HG03103 (cell line): Measurements from ENCODE around the gene ATXN7L1.

Source experiments
- ATAC-seq: cut with Tn5 transposase; IDR thresholded peaks from one replicate; pipeline ENCODE4 v1.9.1; 2021; ENCODE audit warnings: low read depth; ENCODE audit not compliant: unreplicated experiment

The ATXN7L1 gene

DNA sequence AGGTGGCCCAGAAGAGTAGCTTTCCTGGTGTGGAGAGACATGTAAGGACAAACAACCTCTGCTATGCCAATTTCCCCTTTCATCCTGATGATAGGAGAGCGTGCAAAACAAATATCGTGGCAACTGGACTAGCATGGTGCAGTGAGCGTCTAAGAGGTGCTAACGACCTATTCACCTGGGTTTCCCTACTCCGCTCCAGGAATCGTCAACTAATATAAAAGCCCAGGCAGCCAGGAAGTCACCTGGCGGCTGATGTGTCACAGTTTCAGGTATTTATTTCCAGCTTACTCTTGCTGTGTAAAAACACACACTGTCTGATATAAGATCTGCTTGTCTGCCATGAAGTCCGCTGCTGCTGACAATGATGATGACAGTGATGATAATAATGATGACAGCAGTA lies 238.6 kb downstream of the ATXN7L1 start:
- ATAC-seq: no peak

- no peak for ATAC-seq
These were observed 239.4 kb downstream of the ATXN7L1 start for GRCh38 chr7:105636982-105637381.

GRCh38 chr7:105635197-105635596 lies 241.2 kb downstream of the ATXN7L1 start:
- no peak for ATAC-seq

- no peak for ATAC-seq
These were observed 250.4 kb downstream of the ATXN7L1 start for GRCh38 chr7:105625986-105626385.

DNA sequence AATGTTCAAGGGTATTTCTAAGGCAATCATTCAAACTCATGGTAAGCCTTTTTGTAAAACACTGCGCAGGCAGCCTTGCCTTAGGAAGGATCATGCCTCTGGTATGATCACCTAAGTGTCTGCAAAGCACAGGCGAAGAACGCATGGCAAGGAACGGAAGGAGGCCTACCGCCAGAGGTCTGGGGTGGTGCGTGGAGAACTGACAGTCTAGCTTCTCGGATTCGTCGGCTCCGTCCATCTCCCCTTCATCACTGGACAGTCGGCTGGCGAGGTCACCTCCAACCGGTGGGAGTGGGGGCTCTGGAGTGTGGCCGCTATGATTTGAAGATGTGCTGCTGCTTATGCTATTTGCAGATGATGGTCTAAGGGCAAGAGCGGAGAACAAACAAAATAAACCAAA lies 252.5 kb downstream of the ATXN7L1 start:
- no peak for ATAC-seq

GRCh38 chr7:105623378-105623777 lies 253.0 kb downstream of the ATXN7L1 start:
- ATAC-seq: no peak

DNA sequence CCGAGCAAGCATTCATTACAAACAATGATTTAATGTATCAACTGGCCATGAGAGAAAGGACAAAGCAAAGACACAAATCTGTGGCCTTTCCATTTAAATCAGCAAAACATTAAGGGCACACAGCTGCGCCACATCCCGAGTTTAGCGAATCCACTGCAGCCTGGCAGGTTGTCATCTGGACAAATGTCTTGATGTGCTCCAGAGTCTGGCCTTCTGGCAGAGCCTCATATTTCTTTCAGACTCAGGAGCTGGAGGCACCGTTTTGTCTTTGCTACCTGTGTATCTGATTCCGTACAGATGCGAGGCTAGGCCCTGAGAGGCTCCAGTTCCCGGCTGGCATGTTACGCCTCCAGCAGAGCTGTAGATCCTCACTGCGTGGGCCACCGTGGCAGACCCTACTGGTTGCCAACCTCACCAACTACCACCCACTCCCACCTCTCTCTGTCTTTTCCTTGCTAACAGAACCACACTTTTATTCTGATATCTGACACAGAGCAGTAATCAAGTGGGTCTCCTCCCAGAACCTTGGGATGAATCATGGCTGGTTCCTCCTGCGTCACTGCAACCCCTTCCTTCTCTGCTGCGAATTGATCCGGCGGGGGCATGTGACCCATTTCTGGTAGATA lies 254.2 kb downstream of the ATXN7L1 start:
- no peak for ATAC-seq

DNA sequence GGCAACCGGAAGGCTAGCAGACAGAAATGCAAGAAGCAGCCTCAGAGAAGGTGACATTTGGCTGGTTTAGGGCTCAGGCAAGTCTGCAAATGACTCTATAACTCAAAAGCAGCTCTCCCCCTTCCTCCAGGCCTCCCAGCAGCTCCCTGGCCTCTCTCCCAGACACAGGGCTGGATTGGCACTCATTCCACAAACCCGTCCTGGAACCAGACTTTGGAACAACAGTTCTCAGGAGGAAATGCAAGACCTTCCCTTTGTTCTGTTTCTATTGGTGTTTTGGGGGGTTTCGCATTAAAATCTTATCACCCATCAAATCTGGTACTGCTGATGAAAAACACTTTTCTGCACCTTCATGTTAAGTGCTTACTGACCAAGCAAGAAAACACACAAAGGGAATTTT lies 254.8 kb downstream of the ATXN7L1 start:
- ATAC-seq: no peak

DNA sequence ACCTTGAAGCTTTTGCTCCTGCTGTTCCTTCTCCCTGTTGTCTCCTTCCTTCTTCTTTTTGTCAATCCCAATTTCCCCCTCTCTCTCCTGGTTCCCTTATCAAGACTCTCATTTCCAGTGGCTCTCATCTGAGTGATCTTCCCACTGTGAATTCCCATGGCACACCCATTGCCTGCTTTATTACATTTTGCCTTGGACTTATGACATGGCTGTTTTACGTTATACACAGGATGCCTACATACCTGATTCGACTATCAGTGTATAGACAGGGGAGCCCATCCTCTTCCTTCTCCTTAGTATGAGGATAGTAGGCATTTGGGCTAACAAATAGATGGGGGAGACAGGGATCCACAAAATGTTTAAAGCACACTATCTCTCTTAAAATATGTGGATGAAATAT lies 255.2 kb downstream of the ATXN7L1 start:
- ATAC-seq: no peak

DNA sequence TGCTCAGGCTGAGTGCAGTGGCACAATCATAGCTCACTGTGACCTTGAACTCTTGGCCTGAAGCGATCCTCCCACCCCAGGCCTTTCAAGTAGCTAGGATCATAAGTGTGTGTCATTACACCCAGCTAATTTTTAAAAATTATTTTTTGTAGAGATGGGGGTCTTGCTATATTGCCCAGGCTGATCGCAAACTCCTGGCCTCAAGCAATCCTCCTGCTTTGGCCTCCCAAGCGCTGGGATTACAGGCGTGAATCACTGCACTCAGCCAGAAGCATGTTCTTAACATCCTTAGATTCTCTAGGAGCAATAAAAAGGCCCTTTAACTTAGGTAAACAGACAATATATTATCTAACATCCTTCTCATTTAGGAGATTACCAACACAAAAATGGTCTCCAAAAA lies 256.8 kb downstream of the ATXN7L1 start:
- no peak for ATAC-seq

DNA sequence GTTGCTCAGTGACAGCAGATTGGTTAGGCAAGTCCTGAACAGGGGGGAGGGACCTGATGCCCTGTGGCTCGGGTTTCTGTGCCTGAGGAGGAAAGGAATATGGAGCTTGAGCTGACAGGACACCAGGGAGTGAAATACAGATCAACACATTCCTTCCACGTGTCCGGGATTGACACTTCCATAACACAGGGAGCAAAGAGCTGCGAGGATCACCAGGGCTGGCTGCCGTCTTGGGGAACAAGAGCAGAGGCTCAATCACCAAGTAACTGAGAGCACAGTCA lies 258.4 kb downstream of the ATXN7L1 start:
- no peak for ATAC-seq

DNA sequence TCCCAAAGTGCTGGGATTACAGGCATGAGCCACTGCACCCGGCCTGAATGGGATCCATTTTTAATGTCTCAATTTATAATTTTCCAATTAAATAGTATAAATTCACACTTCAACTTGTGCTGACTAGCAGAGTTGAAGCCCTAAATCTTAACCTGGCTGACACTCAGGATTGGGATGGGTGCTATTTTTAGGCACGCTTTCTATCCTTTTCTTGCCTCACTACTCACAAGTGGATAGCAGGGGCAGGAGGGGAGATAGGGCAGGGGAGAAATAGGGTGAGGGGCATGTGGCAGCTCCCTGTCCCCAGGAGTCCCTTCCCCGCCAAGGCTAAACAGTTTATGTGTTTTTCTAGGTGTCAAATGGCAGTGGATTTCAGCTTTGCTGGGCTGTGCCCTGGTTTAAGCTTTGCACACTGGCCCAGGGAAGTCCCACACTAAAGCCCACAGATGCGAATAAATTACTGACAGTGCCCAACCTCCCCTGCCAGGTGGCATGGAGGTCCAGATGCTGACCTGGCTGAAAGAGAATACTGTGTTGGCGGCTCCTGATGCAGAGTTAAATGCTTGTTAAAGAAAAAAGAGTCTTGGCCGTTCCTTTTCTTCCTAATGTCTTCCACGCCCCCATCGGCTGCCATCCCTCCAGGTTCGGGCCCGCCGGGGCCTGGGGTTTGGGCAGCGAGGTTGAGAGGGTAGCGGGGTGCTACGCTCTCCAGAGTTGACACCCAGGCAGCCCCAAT lies 259.0 kb downstream of the ATXN7L1 start:
- no peak for ATAC-seq

DNA sequence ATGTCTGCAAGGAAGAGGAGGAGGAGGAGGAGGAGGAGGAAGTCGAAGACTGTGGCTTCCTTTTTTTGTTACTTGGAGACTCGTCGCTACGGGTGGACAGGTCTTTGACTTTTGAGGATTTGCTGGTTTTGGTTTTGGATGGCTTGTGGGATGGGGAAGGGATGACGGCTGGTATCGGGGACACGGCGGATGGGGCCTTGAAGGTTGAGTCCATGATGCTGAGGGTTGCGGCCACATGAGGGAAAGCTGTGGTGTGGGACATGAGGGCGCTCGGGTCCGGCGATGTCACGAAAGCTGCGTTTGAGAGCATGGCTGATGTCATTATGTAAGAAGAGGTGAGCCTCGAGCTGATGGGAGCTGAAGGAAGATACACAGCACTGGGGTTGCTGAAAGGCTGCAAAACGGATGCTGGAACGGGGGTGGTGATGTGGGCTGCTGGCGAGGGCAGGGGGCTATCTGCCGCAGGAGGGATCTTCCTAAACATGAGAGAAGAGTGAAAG lies 262.0 kb downstream of the ATXN7L1 start:
- ATAC-seq: no peak

DNA sequence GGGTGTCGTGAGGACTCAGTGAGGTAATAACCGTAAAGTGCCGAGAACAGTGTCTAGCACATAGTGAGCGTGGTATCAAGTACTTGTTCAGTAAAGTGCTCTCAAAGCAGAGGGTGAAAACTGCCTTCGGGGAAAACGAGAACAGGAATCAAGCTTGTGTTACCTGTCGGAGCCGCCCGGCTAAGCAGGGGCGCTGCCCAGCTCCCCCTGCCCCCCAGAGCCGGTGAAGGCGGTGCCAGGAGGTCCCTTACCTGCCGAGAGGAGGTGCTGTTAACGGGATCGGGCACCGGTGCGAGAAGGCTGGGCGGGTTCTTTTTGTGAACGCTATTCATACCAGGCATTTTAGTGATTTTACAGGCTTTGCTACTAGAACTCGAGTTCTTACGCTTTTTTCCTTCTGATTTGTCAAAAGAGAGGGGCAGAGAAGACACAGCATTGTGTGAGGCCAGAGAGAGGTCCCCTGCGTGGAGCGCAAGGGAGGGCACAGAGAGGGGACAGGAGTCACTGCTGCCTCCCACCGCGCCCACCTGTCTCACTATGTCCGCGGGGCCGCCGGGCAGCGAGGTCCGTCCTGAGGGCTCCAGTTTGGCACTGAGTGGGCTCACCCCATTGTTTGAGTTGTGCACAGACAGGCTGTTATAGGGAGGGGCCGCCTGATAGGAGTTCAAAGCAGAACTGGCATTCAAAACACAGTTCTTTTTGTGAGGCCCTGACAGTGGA lies 262.6 kb downstream of the ATXN7L1 start:
- no peak for ATAC-seq

DNA sequence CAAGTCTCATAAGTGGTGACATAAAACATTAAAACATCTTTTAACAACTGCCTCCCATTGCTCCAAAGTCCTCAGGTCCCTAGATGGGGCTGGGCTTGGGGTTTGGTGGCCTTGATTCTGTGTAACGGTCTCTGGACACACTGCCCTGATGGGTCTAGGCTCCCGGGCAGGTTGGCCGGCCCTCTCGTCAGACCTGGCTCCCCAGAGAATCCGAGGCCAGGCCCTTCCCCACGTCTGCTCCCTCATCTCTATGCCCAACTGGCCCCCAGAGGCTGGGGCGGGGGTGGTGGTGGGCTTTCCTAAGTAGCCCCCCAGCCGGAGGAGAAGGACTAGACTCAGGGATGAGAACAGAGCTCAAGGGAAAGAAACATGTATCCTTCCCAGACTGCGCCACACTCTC lies 263.6 kb downstream of the ATXN7L1 start:
- no peak for ATAC-seq

DNA sequence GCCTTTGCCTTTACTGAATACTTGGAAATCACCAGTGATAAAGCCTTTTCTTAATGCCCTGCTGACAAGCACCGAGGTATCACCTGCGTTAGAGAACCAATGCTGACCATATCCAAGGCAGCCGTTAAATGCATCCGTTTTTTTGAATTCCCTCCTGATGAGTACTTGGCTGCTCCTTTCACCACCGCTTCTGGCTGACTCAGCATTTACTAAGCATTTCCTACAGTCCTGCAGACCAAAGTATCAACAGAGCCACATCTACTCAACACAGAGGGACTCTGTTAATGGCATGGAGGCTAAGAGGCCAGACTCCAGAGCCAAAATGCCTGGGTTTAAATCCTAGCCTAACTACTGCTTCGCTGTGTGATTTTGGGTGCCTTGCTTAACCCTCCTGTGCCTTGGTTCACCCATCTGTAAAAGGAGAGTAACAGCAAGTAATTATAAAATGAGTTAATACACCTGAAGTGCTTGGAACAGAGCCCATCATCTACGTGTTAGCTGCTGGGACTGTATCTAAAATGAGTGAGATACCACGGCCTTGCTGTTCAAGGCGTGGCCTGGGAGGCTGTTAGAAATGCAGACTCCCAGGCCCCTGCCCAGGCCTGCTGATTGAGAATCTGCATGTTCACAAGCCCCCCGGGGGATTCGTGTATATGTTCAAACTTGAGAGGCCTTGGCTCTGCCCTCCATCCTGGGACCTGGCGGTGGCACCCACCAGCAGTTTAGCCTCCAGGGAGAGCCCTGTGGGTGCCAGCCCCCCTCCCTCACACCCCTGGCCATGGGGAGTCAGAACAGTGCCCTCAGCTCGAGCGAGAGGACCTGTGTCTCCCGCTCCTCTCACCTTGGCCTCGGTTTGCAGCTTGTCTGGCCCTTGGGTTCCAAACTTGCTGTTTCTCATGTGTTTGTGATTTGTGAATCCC lies 264.3 kb downstream of the ATXN7L1 start:
- no peak for ATAC-seq

DNA sequence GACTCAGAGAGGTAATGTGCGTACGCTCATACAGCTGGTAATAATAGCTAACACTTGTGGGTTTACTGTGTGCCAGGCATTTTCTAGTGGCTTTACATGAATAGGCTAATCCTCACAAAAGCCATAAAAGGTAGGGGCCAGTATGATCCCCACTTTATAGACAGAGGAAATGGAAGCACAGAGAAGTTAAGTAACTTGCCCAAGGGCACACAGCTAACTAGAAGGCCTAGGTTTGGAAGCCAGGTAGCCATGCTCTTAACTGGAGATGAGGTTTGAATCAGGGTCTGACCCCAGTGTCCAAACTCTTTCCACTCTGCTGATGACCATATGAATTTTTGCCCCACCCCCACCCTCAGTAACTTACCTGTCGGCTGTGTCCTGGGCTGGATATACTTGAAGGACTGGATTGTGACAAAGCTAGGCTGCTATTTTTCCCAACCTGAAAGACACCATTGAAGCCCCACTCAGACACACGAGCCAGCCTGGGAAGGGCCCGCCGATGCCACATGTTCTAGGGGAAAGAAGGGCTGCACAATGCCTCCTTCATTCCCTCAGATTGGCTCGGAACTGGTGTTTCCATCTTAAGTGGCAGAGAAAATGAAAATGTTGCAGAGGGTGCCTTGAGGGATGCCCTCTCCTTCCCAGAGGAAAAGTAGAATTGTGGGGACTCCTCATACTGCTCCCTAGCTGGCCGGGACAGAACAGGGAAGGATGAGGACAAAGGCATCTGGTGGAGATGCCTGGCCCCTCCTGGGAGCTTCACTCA lies 266.1 kb downstream of the ATXN7L1 start:
- ATAC-seq: no peak

DNA sequence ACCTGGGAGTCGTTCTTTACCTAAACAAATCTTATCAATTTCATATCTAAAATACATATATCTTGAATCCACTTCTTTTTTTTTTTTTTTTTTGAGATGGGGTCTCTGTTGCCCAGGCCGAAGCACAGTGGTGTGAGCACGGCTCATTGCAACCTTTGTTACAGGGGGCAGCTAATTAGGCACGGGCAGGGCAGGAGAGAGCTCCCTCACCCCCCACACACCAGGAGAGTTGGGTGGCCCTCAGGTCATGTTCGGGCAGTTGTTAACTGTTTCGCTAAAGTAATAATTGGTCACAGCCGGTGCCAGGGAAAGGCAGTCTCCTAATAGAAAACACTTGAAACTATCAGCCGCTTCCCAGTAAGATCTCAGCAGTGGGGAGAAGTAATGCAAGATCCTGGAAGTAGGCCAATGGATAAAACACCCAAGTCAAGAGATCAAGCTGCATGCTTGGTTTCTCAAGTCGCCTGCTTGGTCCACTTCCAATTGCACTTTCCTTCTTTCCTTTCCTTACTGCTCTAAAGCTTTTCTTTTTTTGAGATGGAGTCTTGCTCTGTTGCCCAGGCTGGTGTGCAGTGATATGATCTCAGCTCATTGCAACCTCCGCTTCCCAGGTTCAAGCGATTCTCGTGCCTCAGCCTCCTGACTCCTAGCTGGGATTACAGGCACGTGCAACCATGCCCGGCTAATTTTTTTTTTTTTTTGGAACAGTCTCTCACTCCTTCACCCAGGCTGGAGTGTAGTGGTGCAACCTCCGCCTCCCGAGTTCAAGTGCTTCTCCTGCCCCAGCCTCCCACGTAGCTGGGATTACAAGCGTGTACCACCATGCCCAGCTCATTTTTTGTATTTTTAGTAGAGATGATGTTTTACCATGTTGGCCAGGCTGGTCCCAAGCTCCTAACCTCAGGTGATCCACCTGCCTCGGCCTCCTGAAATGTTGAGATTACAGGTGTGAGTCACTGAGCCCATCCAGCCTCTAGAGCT lies 273.8 kb downstream of the ATXN7L1 start:
- ATAC-seq: no peak
